ENCODE results near the gene ITPR3. TPM values are rescaled to one million over a fixed set of nuclear protein-coding genes. Genes with fewer than 3 reads are reported as not detected.

Gene ITPR3
- total RNA-seq, 2 experiments from 2014 or later = 56.6 to 83.5 TPM

DNA sequence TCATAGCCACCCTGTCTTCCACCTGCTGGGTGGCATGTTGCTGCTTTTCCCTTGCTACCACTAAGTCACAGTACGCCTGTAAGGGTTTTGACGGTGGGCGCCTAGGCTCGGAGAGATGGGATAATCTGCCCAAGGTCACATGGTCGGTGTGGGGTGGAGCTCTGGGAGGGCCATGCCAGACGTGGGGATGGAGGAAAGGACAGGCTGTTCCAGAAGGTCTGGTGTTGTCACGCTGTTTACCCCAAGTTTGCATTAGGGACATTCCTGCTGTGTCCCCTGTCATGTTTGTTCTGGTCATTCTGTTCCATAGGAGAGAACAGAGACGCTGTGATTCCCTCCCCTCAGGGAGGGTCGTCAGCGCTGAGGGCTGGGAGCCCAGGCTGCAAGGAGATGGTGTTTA lies 109.5 kb downstream of the ITPR3 start:
- no peak for DNase-seq (ENCODE audit: low spot score)
- Histone ChIP-seq H3K36me3 (ENCODE audit: insufficient read depth, low read length) (no peaks in the 10 kb centered on the region), H4K20me1 (ENCODE audit: insufficient read depth, low read length) (no peaks in the 10 kb centered on the region), H3K9me2 (ENCODE audit: insufficient read depth, low read length) (no peaks in the 10 kb centered on the region), H3K4me1 (ENCODE audit: insufficient read depth, low read length, poor library complexity, severe bottlenecking) (no peaks in the 10 kb centered on the region), H3K9me3 (ENCODE audit: low read length) (no peaks in the 10 kb centered on the region), H3K79me2 (ENCODE audit: insufficient read depth, low read depth, low read length) (no peaks in the 10 kb centered on the region), H3K4me2 (ENCODE audit: low read length) (no peak overlapping the region), H3K27ac (ENCODE audit: low read depth, low read length, poor library complexity, severe bottlenecking) (no peak overlapping the region), H2AFZ (ENCODE audit: low read length) (no peak overlapping the region), H3K4me3 (ENCODE audit: low read depth, low read length, poor library complexity, severe bottlenecking) (no peak overlapping the region)
- CTCF ChIA-PET (ENCODE audit: unreplicated experiment) = no interaction called here
- BruUV-seq (replicated peaks) = no TSS peak
- intact Hi-C loops (cut with micrococcal nuclease; ENCODE audit: unreplicated experiment) = no loop called here
- TF ChIP-seq EZH2phosphoT487 (IDR thresholded peaks at IDR 0.05; ENCODE audit: borderline replicate concordance, low read depth, low read length) = no peak
- TF ChIP-seq CTCF (conservative IDR thresholded peaks at IDR 0.05; ENCODE audit: low read length) = no peak
- POLR2A ChIA-PET = no interaction called here

DNA sequence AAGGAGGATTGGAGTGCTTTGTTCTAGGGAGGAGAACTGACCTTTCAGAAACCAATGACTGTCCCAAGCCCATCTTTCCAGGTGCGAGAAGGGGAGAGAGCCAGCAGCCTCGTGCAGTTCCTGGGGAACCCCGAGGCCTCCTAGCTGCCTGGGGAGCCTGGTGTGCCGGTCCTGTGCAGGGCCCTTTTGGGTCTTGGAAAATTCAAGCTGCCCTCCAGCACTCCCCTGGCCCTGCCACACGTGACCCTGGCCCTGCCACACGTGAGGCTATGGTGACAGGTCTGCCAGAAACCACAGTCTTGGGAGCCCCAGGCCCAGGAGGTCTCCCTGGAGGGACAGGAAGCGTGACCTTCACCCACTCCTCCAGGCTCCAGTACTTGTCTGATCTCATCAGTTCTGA lies 109.9 kb downstream of the ITPR3 start:
- TF ChIP-seq CTCF (conservative IDR thresholded peaks at IDR 0.05; ENCODE audit: low read length) (no peak), EZH2phosphoT487 (IDR thresholded peaks at IDR 0.05; ENCODE audit: borderline replicate concordance, low read depth, low read length) (no peak)
- Histone ChIP-seq H3K27ac (ENCODE audit: low read depth, low read length, poor library complexity, severe bottlenecking) (no peak overlapping the region), H3K36me3 (ENCODE audit: insufficient read depth, low read length) (no peaks in the 10 kb centered on the region), H3K4me2 (ENCODE audit: low read length) (no peak overlapping the region), H3K9me3 (ENCODE audit: low read length) (no peaks in the 10 kb centered on the region), H3K4me1 (ENCODE audit: insufficient read depth, low read length, poor library complexity, severe bottlenecking) (no peaks in the 10 kb centered on the region), H3K9me2 (ENCODE audit: insufficient read depth, low read length) (no peaks in the 10 kb centered on the region), H3K4me3 (ENCODE audit: low read depth, low read length, poor library complexity, severe bottlenecking) (no peak overlapping the region), H4K20me1 (ENCODE audit: insufficient read depth, low read length) (no peaks in the 10 kb centered on the region), H3K79me2 (ENCODE audit: insufficient read depth, low read depth, low read length) (no peaks in the 10 kb centered on the region), H2AFZ (ENCODE audit: low read length) (no peak overlapping the region)
- BruUV-seq (replicated peaks) = no TSS peak
- CTCF ChIA-PET (ENCODE audit: unreplicated experiment) = no interaction called here
- intact Hi-C loops (cut with micrococcal nuclease; ENCODE audit: unreplicated experiment) = no loop called here
- no peak for DNase-seq (ENCODE audit: low spot score)
- POLR2A ChIA-PET = no interaction called here

DNA sequence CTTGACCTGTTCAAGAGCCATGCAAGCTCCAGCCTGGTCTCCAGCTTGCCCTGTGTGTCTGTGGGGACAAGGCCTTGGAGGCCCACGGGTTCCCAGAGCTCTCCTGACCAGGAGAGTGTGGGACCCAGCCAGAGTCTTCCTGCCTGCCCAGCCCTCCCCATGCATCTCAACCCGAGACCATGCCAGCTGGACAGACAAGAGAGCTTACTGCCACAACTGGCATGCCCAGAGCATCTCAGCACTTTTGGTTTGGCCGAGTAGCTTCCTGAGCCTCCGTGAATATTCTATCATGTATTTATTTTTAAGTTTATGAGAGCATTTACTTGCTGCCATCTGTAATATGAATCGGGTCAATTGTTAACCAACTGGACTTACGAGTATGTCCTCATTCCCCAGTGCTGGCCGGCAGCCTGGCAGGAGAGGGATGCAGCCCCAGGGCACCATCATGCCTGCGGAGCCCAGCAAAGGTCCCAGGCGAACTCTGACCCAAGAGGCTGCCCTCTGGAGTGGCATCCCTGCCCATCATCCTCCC lies 110.7 kb downstream of the ITPR3 start:
- H3K4me3 ChIP-seq (ENCODE audit: low read depth, low read length, poor library complexity, severe bottlenecking) = no peak overlapping the region
- no TSS peak for BruUV-seq (replicated peaks)
- POLR2A ChIA-PET = no interaction called here

More for the DNA sequence above, 110.7 kb downstream of the ITPR3 start:
- no peaks in the 10 kb centered on the region for H3K9me2 ChIP-seq (ENCODE audit: insufficient read depth, low read length)
- H3K9me3 ChIP-seq (ENCODE audit: low read length) = no peaks in the 10 kb centered on the region
- TF ChIP-seq CTCF (conservative IDR thresholded peaks at IDR 0.05; ENCODE audit: low read length) (no peak), EZH2phosphoT487 (IDR thresholded peaks at IDR 0.05; ENCODE audit: borderline replicate concordance, low read depth, low read length) (no peak)
- H4K20me1 ChIP-seq (ENCODE audit: insufficient read depth, low read length) = no peaks in the 10 kb centered on the region
- no peak overlapping the region for H3K27ac ChIP-seq (ENCODE audit: low read depth, low read length, poor library complexity, severe bottlenecking)
- no peak overlapping the region for H3K4me2 ChIP-seq (ENCODE audit: low read length)
- H3K79me2 ChIP-seq (ENCODE audit: insufficient read depth, low read depth, low read length) = no peaks in the 10 kb centered on the region
- intact Hi-C loops (cut with micrococcal nuclease; ENCODE audit: unreplicated experiment) = no loop called here
- CTCF ChIA-PET (ENCODE audit: unreplicated experiment) = no interaction called here
- no peak overlapping the region for H2AFZ ChIP-seq (ENCODE audit: low read length)
- no peaks in the 10 kb centered on the region for H3K36me3 ChIP-seq (ENCODE audit: insufficient read depth, low read length)
- no peak for DNase-seq (ENCODE audit: low spot score)
- no peaks in the 10 kb centered on the region for H3K4me1 ChIP-seq (ENCODE audit: insufficient read depth, low read length, poor library complexity, severe bottlenecking)
